Astrocyte (in vitro differentiated cells and primary cell): ENCODE results near the gene OLFML3.

Experiments used
- CTCF ChIP-seq: IDR thresholded peaks from 2 replicates; pipeline ENCODE4 v1.5.1; 2011; ENCODE audit warnings: low read depth, mild to moderate bottlenecking, inconsistent platforms, low read length, moderate library complexity; ENCODE audit not compliant: insufficient read depth
- EZH2 ChIP-seq: IDR thresholded peaks from 2 replicates; pipeline ENCODE4 v1.6.1; 2012; ENCODE audit warnings: mild to moderate bottlenecking, low read length, inconsistent platforms; ENCODE audit not compliant: insufficient read depth

- TF ChIP-seq CTCF (no peak), EZH2 (no peak)
These were observed 41.1 kb upstream of the OLFML3 start for GRCh38 chr1:113938192-113938591.
